NCI-H526 treated with DMSO at 0.1 percent for 48 hours (cell line): Measurements from ENCODE around the gene SLC13A3.

Experiments used
- DNase-seq: peaks from one replicate; lab custom pipeline; 2025; lab: John Stamatoyannopoulos, UW

SLC13A3 gene, protein sequence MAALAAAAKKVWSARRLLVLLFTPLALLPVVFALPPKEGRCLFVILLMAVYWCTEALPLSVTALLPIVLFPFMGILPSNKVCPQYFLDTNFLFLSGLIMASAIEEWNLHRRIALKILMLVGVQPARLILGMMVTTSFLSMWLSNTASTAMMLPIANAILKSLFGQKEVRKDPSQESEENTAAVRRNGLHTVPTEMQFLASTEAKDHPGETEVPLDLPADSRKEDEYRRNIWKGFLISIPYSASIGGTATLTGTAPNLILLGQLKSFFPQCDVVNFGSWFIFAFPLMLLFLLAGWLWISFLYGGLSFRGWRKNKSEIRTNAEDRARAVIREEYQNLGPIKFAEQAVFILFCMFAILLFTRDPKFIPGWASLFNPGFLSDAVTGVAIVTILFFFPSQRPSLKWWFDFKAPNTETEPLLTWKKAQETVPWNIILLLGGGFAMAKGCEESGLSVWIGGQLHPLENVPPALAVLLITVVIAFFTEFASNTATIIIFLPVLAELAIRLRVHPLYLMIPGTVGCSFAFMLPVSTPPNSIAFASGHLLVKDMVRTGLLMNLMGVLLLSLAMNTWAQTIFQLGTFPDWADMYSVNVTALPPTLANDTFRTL

DNA sequence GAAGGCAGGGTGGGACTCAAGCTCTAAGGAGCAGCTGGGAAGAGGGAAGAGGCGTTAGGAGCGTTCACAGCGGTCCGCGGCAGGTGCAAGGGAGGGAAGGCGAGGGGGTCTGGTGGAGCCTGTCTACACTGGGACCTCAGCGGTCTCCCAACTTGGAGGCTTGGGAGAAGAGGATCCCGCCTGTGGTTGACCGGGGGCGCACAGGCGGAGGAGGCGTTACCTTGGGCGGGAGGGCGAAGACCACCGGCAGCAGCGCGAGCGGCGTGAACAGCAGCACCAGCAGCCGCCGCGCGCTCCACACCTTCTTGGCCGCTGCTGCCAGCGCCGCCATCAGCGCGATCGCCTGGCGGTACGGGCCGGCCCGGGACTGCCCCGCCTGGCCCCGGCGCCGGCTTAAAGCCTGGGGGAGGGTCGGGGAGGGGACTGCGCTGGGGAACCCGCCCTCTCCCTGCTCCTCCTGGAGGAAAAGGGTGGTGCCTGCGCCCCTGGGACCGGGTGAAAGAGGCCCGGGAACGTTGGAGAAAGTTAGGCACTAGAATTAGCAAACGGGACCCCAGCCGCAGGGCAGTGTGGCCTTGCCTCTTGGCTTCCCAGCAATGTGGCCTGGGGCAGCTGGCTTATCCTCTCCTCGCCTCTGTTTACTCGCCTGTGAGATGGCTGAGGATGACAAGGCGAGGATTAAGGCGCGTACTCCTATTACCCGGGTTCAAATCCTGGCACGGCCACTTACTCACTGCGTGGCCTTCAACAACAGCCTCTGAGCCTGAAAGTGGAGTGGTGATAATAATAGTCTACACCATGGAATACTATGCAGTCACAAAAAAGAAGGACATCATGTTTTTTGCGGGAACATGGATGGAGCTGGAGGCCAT lies at the start of gene SLC13A3:
TSS of gene SLC13A3 (minus strand) at position 369 of the 872 bp plus-strand sequence. CDS start at position 331, 38 bp downstream.
- DNase-seq: no peak

DNA sequence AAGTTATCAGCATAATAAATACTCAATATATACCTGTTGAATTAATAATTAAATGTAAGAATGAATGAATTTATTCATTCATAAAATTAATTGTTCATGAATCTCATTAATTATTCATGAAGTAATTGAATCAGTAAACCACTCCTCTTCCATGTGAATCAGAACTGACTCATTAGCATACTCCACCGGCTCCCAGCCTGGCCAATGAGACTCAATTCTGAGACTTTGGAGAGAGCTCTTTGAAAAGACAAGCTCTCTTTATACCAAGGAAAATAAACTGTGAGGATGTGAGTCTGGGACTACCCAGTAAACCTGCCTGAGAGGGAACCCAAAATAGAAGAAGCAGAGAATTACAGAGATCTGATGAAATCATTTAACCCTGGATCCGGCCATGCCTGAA lies 49.8 kb upstream of the SLC13A3 start:
- no peak for DNase-seq

DNA sequence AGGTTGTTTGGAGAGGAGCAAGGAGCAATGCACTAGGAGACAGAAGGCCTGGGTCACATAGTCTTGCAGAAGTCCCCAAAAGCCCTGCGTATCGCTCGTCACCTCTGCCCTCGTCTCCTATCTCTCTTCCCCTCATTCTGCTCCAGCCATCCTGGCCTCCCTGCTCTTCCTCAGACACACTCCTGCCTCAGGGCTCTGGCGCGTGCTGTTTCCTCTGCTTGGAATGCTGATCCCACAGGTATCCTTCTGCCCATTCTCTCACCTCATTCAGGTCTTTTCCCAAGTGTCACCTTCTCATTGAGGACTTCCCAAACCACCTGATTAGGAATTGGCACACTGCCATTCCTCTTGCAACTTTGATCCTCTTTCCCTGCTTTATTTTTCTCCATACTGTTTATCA lies 49.2 kb upstream of the SLC13A3 start:
- no peak for DNase-seq

DNA sequence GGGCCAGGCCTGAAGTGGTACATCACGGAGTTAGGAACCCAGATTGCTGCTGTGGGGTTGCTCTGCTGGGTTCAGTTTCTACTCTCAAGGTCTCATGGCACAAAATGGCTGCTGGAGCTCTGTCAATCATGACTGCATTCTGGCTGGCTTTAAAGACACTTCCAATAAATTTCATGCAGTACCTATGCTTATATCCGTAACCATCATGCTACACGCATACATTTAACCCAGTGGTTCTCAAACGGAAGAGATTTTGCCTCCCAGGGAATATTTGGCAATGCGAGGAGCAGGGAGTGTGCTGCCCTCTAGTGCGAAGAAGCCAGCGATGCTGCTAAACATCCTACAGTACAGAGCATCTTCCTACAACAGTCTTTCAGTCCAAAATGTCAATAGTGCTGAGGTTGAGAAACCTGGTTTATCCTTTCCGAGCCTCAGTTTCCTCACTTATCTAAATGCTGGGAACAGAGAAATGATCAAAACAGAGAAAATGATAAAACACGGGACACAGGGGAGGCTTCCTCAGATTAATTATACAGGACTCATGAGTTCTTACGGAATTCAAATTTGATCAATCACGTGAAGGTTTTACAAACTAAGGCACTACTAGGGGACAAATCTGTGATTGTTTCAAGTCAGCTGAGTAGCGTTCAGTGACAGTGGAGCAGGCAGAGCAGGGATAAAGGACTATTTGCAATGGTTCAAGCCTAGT lies 48.5 kb upstream of the SLC13A3 start:
- DNase-seq: peak; percentile 33

DNA sequence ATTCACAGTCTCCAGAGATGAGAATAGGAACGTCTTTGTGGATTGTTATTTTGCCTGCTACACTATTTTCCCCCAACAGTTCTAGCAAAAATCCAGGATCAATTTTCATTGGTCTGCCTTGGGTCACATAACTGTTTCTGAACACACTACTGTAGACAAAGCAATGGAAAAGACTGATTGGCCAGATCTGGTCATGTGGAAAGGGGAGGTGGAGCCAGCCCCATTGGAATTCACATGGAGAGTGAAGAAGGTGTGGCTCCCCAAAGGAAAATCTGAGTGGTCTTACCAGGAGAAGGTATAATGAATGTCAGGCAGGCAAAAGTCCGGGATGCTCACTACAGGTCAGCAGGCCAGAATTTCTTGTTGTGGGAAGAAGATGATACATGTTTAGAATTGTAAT lies 47.5 kb upstream of the SLC13A3 start:
- no peak for DNase-seq

DNA sequence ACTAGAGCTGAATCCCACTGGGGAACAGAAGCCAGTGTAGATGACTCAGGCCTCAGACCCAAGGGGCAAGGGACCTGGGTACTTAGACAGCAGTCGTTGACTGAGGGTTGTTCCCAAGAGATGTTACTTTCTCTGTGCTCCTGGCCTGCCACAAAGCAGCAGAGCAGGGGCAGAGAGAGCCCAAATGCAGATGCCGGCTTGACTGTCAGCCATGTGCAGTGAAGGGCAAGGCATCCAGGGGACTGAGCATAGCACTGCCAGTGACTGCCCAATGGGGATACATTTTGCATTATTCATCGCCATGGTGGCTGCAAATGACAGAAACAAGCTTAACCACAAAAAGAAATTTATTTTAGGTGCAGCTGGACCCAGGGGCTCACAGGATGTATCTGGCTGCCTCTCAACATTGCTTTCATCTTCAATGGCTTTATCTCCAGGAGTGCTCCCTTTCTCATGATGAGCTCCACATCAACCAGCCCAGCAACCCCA lies 45.6 kb upstream of the SLC13A3 start:
- no peak for DNase-seq

DNA sequence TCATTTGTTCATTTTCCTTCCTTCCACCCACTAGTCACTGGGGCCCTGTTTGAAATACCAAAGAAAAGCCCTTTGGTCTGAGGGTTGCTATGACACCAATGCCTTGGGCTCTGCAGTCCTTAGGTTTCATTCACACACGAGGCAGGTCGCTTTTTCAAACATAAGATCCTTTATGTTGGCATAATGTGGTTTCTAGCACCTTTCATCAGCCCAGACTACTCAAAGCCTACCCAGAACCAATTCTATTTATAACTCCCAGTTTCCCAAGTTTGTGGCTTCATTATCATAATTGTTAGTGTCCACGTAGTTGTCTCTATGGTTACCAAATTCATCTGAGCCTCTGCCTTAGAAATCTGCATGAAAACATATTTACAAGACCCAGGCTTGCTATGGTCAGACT lies 44.6 kb upstream of the SLC13A3 start:
- peak; percentile 67 for DNase-seq

DNA sequence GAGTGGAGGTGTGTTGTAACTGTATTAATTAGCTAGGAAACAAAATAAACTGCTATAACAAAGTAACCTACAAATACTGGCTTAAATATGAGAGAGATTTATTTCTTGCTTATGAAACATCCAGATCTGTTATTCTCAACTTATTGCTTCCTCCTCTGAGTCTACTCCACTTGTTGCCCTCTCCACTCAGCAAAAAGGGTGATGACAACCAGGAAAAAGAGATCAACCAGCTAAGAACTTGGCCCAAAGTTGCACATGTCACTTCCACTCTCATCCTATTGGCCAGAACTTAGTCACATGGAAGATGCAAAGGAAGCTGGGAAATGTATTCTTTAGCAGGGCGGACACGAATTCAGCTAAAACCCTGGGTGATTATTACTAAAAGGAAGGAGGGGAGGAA lies 43.2 kb upstream of the SLC13A3 start:
- DNase-seq: no peak

DNA sequence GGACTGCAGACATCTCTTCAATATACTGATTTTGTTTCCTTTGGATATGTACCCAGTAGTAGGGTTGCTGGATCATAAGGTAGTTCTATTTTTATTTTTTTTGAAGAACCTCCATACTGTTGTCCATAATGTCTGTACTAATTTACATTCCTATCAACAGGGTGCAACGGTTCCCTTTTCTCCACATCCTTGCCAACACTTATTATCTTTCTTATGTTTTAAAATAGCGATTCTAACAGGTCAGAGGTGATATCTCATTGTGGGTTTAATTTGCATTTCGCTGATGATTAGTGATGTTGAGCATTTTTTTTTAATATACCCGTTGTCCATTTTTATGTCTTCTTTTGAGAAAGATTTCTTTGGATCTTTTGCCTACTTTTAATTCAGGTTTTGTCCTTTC lies 39.9 kb upstream of the SLC13A3 start:
- no peak for DNase-seq

DNA sequence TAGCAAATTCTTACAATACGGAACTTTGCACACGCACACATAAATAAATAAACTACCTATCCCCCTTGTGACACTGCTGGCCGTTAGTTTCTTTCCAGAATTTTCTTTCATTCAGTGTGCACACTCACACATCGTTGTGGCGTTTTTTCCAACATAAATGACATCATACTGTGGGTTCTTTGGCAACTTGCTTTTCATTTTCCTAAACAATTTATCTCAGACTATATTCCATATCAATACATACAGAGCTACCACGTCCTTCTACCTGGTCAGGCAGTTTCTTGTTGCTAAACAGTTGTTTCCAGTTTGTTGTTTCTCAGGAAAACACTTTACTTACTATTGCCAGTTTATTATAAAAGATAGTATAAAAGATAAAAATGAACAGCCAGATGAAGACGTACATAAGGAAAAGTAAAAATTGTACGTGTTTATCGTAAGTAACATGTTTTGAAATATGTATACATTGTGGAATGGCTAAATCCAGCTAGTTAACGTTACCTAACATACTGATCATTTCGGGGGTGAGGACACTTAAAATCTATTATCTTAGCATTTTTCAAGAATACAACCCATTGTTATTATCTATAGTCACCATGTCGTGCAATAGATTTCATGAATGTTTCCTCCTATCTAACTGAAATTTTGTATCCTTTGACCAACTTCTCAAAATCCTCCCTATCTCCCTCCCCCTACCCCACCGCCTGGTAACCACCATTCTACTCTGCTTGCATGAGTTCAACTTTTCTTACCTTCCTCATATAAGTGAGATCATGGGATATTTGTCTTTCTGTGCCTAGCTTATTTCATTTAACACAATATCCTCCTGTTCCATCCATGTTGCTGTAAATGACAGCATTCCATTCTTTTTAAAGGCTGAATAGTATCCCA lies 39.2 kb upstream of the SLC13A3 start:
- DNase-seq: no peak

DNA sequence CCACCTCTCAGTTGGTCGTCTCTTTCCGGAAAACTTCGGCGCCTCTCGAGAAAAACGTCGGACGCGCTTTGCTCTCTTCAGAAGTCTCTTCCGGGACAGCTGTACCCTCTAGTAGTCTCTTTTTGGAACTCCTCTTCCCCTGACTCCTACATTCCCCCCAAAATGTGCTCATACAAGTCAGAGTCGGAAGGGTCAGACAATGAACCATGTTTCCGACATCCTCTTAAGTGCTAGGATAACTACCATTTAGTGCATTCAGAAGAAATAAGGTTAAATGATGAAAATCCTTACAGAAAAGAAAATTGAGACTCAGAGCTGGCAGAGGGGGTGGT lies 38.5 kb upstream of the SLC13A3 start:
- no peak for DNase-seq

DNA sequence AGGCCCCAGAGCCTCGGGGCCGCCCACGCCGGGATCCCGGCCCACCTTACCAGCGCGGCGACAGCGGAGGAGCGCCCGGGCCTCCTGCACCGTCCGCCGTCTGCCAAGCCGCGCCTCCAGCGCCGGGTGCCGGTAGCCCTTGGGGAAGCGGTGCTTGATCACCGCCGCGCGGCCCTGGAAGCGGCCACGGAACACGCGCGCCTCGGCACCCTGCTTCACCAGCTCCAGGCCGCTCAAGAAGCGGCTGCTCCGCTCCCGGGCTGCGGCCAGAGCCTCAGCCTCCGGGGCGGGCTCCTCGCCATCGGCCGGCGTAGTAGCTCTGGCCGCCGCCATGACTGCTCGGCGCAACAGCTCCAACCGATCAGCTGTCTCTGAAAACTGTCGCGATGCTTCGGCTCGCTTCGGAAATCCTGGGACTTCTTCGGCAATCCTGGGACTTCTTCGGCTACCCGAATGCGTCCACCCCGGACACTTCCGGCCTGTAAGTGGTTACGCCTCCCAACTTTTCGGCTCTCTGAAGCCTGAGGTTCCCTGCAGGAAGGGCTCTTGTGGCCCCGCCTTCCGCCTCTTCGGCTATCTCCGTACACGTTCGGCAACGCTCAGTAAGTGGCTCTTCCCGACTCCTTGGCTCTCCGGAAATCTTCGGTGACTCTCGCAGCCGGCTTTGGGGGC lies 38.0 kb upstream of the SLC13A3 start, which contains the start of gene TP53RK:
TSS of gene TP53RK (minus strand) at position 363 of the 672 bp plus-strand sequence. CDS start at position 333, 30 bp downstream.
- peak; percentile 96 for DNase-seq

DNA sequence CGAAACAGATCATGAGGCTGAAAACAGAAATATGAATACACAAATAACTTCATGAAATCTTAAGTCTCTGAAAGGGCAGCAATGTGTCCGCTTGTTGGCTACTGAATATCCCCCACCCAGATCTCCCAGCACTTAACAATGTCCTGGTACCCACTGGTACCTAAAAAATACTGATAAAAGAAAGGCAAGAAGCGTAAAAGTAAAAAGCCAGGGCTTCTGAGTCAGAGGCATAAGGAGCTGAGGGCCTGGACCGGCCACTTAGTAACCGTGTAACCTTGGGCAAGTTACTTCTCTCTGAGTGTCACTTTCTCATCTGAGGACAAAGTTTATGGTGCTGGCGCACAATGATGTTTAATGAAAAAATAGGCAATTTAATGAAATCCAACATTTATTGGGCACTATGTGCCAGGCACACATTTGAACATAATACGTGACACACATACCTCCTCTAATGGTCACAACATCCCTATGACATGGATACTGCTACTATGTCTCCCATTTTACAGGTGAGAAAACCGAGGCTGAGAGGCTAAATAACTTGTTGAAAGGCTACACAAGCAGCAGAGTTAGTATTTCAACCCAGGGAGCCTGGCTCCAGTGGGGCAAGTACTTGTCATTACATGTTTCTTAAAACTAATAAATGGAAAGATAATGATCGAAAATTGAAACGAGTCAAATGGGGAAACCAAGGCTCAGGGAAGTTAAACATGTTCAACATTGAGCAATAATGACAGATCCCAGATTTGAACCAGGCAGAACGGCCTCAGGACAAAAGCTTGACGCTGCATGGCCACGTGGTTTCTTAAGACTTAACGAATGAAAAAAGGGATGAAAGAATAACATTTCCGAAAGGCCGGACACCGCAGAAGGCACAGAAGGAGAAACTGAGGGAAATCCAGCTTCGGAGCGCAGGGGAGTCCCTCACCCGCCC lies 37.2 kb upstream of the SLC13A3 start:
- no peak for DNase-seq

DNA sequence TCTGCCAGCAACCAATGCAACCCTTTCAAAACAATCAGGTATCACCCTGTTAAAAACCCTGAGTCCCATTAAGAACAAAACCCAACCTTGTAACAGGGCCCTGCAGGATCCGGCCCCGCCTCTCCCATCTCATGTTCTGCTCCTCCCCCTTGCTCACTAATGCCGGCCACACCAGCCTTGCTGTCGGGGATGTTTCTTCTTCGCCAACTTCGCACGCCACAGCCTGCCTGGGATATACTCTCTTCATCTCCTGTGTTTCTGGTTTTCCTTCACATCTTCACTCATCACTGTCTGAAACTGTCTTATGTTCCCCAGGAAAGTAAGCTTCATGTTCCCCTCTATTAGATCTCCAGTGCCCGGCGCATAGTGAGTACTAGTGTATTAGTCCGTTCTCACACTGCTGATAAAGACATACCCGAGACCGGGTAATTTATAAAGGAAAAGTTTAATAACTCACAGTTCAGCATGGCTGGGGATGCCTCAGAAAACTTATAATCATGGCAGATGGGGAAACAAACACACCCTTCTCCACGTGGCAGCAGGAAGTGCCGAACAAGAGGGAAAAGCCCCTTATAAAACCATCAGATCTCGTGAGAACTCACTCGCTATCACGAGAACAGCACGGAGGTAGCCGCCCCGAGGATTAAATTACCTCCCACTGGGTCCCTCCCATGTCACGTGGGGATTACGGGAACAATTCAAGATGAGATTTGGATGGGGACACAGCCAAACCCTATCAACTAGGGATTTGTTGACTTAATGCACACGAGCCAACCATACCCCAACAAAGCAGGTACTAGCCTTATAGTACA lies 32.9 kb upstream of the SLC13A3 start:
- DNase-seq: peak; percentile 45

DNA sequence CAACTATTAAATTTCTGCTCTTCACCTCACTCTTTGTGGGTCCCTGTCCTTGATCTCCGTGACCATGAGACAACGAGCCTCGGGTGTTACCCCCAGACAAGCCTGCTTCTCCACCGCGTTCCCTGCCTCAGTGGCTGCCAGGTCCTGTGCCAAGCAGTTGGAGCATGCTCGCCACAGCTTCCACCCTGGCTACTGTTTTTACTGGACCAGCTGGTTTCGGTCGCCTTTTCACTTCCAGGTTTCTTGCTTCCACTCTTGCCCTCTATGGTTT lies 32.3 kb upstream of the SLC13A3 start:
- no peak for DNase-seq

DNA sequence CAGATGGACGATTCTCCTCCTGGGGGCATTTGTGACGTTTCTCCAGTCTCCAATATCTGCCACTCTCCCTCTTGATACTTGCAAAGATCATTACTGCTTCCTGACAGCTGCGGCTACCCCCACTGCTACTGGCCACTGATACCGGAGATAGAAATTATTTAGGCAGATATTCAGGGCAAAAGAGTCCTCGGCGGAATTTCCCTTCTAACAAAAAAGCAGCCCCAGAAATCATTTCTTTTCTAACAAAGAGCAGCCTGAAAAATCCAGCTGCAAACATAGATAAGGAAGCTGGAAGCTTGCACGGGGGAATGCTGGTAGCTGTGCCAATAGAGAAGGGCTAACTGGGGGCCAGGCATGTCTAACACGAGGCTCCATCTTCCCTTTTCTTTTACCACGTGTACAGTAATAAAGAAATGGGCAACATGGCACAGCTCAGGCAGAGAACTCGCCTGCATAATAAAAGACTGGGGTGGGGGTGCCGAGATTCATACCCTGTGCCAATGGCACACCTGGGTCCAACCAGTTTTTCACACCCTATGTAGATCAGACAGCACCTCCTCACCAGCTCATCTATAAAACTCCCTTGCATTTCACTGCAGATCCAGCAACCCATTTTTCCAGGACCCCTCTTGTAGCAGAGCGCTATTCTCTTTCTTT lies 31.9 kb upstream of the SLC13A3 start:
- no peak for DNase-seq

DNA sequence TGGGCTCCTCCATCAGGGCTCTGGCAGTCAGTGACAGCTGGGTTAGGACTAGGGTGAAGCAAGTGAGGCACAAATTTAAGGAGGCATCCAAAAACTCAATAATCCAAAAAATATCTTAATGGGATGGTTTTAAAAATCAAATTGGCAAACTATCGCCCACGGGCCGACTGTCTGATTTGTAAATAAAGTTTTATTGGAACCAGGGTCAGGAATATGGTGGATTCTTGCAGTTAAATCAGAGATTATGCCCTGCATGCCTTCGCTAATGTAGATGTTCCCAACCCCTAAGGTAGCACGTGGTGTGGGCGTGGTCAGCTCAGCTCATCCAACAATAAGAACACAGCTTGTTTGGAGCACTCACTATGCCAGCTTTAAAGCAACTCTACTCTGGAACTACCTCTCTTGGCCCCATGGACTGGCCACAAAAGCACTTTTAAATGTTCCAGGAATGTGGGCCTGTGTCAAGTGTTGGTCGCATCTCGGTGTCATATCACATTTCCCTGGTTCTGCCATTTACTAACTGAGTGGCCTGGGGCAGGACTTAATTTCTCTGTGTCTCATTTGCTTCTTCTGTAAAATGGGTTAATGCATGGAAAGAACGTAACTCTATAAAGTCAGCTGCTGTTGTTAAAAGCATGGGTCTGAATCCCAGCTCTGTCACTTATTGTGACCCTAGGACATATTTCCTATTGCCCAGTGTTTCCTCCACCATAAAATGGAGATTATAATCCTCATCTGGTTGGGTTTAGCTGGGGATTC lies 31.0 kb upstream of the SLC13A3 start:
- no peak for DNase-seq
